ENCODE measurements around the gene SYTL1.
A peak's percentile ranks its signal among the peaks of the same experiment; 100 is the strongest.

The SYTL1 gene

GRCh38 chr1:27346991-27347624, 5.3 kb downstream of the SYTL1 start:
- no peak for DNase-seq (ENCODE audit: low read depth in 3 of 3)

- DNase-seq (ENCODE audit: low read depth in 3 of 3): no peak
Observed at GRCh38 chr1:27348861-27349783, 7.3 kb downstream of the SYTL1 start.

- DNase-seq (ENCODE audit: low read depth in 3 of 3): no peak
Observed at GRCh38 chr1:27349784-27350662, 8.2 kb downstream of the SYTL1 start.

GRCh38 chr1:27350663-27351540, 9.1 kb downstream of the SYTL1 start:
- no peak for DNase-seq (ENCODE audit: low read depth in 3 of 3)

- no peak for DNase-seq (ENCODE audit: low read depth in 3 of 3)
Observed at GRCh38 chr1:27351541-27352107, 9.8 kb downstream of the SYTL1 start.

- no peak for DNase-seq (ENCODE audit: low read depth in 3 of 3)
Observed at GRCh38 chr1:27353166-27353565, 11.3 kb downstream of the SYTL1 start.

- no peak for DNase-seq (ENCODE audit: low read depth in 3 of 3)
Observed at GRCh38 chr1:27353629-27354028, 11.8 kb downstream of the SYTL1 start.

GRCh38 chr1:27355683-27356082, 13.9 kb downstream of the SYTL1 start:
- DNase-seq (ENCODE audit: low read depth in 3 of 3): no peak

- DNase-seq (ENCODE audit: low read depth in 3 of 3): no peak
Observed at GRCh38 chr1:27356277-27356618, 14.4 kb downstream of the SYTL1 start.

GRCh38 chr1:27356619-27357280, 14.9 kb downstream of the SYTL1 start:
- no peak for DNase-seq (ENCODE audit: low read depth in 3 of 3)

- DNase-seq (ENCODE audit: low read depth in 3 of 3): peak in 2 of 3 donors; percentile 64 to 69
Observed at GRCh38 chr1:27357281-27358037, 15.6 kb downstream of the SYTL1 start.

GRCh38 chr1:27358038-27358927, 16.5 kb downstream of the SYTL1 start:
- DNase-seq (ENCODE audit: low read depth in 3 of 3): no peak

GRCh38 chr1:27358928-27359313, 17.1 kb downstream of the SYTL1 start:
- DNase-seq (ENCODE audit: low read depth in 3 of 3): no peak

- DNase-seq (ENCODE audit: low read depth in 3 of 3): no peak
Observed at GRCh38 chr1:27359822-27360158, 18.0 kb downstream of the SYTL1 start.

GRCh38 chr1:27360159-27361043, 18.6 kb downstream of the SYTL1 start:
- DNase-seq (ENCODE audit: low read depth in 3 of 3): no peak

- no peak for DNase-seq (ENCODE audit: low read depth in 3 of 3)
Observed at GRCh38 chr1:27361044-27361402, 19.2 kb downstream of the SYTL1 start.

- DNase-seq (ENCODE audit: low read depth in 3 of 3): no peak
Observed at GRCh38 chr1:27361553-27361952, 19.7 kb downstream of the SYTL1 start.
